ENCODE measurements around the gene MAGEB4.
"Not testable (repeated sequence)": the region's sequence is repeated elsewhere in the genome, so short reads cannot be mapped to it uniquely, and the experiment has no call there.

MAGEB4 gene

GRCh38 chrX:30241724-30242415, at the start of gene MAGEB4:
Gene MAGEB4, plus strand, starts transcription at chrX:30242000. Its CDS starts 136 bp downstream, at chrX:30242136.
- H3K27ac ChIP-seq, result no peak within 1 kb of the TSS
- no peak for TF ChIP-seq ZFX (IDR thresholded peaks at IDR 0.05)

DNA sequence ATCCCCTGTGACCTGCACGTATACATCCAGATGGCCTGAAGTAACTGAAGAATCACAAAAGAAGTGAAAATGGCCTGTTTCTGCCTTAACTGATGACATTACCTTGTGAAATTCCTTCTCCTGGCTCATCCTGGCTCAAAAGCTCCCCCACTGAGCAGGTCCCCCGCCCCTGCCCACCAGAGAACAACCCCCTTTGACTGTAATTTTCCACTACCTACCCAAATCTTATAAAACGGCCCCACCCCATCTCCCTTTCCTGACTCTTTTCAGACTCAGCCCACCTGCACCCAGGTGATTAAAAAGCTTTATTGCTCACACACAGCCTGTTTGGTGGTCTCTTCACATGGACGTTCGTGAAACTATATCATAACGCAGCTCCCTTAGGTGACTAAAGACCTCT, 47.9 kb upstream of the MAGEB4 start:
- H3K27ac ChIP-seq, result not testable (repeated sequence)

DNA sequence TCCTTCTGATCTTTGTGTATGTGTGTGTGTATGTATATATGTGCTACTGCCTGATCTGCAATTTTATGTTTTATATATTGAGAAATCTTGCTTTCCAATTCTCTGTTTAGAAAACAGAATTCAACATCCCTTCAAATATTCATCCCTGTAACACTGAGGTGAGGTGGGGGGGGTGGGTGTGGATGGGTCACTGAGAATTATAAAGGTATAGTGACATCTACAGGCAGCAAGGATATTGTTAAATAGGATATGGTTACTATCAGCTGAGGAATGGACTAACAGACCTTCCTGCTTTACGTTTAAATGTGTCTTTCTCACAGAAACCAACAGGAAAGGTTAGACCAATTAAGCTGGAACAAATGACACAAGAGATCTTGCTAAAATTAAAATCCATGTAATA, 45.5 kb upstream of the MAGEB4 start:
- TF ChIP-seq ZFX (IDR thresholded peaks at IDR 0.05) (no peak), CTCF (conservative IDR thresholded peaks at IDR 0.05) (peak; percentile 49)
- no peak overlapping the region for H3K27ac ChIP-seq

- TF ChIP-seq CTCF (conservative IDR thresholded peaks at IDR 0.05), result no peak
- H3K27ac ChIP-seq, result no peak overlapping the region
Observed at GRCh38 chrX:30212172-30212571, 29.6 kb upstream of the MAGEB4 start.

DNA sequence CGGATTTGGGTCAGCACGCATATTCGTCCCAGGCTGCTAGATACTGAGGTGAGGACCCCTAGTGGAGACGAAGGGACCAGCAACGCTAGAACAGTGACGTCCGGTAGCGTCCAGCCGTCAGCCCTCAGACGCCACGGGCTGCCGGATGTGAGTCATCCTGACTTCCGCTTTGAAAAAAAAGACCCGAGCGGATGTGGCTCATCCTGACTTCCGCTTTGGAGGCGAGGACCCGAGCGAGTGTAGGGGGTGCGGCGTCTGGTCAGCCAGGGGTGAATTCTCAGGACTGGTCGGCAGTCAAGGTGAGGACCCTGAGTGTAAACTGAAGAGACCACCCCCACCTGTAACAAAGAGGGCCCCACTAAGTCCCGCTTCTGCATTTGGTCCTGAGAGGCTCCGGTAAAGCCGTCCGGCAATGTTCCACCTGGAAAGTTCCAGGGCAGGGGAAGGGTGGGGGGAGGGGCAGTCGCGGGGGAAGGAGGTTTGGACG, 26.4 kb upstream of the MAGEB4 start, which contains the start of gene MAGEB2:
Gene MAGEB2, plus strand, starts transcription at position 207 of the 487 bp plus-strand sequence. CDS start 3,018 bp downstream, outside the sequence.
- TF ChIP-seq CTCF (conservative IDR thresholded peaks at IDR 0.05), result no peak; the same call in 1 of the 2 replicates
- no peak for TF ChIP-seq ZFX (IDR thresholded peaks at IDR 0.05)
- no peak within 1 kb of the TSS for H3K27ac ChIP-seq

DNA sequence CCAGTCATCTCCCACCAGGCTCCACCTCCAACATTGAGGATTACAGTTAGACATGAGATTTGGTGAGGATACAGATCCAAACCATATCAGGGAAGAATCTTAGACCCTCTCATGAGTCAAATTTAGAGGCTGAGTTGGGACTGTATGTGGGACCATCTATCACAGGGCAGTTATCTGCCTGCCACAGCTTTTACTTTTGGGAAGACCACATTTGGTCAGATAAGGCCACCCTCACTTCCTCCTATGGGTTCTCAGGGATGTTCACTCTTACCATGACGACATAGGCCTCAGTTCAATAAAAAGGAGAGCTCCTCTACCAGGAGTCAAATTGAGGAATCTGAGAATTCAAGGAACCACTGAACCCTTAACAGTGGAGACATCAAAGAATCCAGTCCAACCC, 24.3 kb upstream of the MAGEB4 start:
- no peak overlapping the region for H3K27ac ChIP-seq
- TF ChIP-seq ZFX (IDR thresholded peaks at IDR 0.05) (no peak), CTCF (conservative IDR thresholded peaks at IDR 0.05) (no peak)

DNA sequence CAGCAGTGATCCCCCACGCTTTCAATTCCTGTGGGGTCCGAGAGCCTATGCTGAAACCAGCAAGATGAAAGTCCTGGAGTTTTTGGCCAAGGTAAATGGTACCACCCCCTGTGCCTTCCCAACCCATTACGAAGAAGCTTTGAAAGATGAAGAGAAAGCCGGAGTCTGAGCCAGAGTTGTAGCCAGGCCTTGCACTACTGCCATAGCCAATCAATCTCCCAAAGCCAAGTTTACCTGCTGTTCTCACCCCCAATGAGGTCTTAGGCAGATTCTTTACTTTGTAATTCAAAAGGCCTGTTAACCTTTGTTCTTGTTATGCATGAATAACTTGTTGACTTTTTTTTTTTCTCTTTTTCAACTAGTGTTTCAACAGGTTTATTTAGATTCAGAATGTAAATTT, 22.4 kb upstream of the MAGEB4 start:
- no peak overlapping the region for H3K27ac ChIP-seq
- TF ChIP-seq ZFX (IDR thresholded peaks at IDR 0.05) (no peak), CTCF (conservative IDR thresholded peaks at IDR 0.05) (no peak)

- TF ChIP-seq ZFX (IDR thresholded peaks at IDR 0.05) (no peak), CTCF (conservative IDR thresholded peaks at IDR 0.05) (no peak)
Observed at GRCh38 chrX:30220661-30221060, 21.1 kb upstream of the MAGEB4 start.

More at GRCh38 chrX:30220661-30221060, 21.1 kb upstream of the MAGEB4 start:
- H3K27ac ChIP-seq, result no peak overlapping the region
